PFSK-1 (cell line): ENCODE data around the gene ZNF134.
A peak's percentile ranks its signal among the peaks of the same experiment; 100 is the strongest.

Source experiments
- FOXP2 ChIP-seq: optimal IDR thresholded peaks from 2 replicates; pipeline ENCODE3; 2011; ENCODE audit warnings: borderline replicate concordance, control low read depth, inconsistent platforms; ENCODE audit not compliant: insufficient read depth; ENCODE audit errors: extremely low read length, extremely low read depth
- POLR2AphosphoS5 ChIP-seq: IDR thresholded peaks from 2 replicates; pipeline ENCODE4 v1.6.1; 2012; ENCODE audit warnings: low read depth, mild to moderate bottlenecking, control low read depth, low read length, moderate library complexity
- SIN3A ChIP-seq: IDR thresholded peaks from 2 replicates; pipeline ENCODE4 v1.6.1; 2012; ENCODE audit warnings: mild to moderate bottlenecking, low read length, moderate library complexity, borderline replicate concordance; ENCODE audit not compliant: insufficient read depth
- TAF1 ChIP-seq: IDR thresholded peaks from 2 replicates; pipeline ENCODE4 v1.6.1; 2012; ENCODE audit warnings: low read length, control low read depth, borderline replicate concordance; ENCODE audit not compliant: insufficient read depth
- TF ChIP-seq, protein P1 (sequence below), 2 experiments: IDR thresholded peaks; 2 replicates each; pipeline versions ENCODE4 v1.6.1 to v1.8.0; 2011 to 2012; ENCODE audit warnings: low read depth in 2 of 2, low read length in 2 of 2, control low read depth in 1 of 2, inconsistent platforms in 1 of 2, mild to moderate bottlenecking in 1 of 2, moderate library complexity in 1 of 2; ENCODE audit not compliant: insufficient read depth in 1 of 2

The ZNF134 gene

DNA sequence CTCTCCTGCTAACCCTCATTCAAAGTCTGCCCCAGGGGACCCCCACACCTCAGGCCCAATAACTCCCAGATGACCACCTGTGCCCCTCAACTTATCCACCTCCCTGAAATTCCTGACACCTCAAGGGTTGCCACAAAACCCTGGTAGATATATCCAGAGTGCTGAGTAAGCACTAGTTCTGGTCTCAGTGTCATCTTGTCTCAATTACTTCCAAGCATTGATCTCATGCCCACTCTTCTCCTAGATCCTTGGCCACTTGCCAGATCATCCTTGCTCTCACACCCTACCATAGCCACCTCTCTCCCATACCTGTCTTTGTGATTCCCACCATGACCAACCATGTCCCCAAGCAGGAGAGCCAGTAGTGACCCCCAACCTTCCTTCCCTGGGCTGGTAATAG is 37.4 kb upstream of the ZNF134 start:
- TF ChIP-seq FOXP2 (no peak), TAF1 (no peak), POLR2AphosphoS5 (no peak), SIN3A (no peak)
- TF ChIP-seq, protein P1, sequence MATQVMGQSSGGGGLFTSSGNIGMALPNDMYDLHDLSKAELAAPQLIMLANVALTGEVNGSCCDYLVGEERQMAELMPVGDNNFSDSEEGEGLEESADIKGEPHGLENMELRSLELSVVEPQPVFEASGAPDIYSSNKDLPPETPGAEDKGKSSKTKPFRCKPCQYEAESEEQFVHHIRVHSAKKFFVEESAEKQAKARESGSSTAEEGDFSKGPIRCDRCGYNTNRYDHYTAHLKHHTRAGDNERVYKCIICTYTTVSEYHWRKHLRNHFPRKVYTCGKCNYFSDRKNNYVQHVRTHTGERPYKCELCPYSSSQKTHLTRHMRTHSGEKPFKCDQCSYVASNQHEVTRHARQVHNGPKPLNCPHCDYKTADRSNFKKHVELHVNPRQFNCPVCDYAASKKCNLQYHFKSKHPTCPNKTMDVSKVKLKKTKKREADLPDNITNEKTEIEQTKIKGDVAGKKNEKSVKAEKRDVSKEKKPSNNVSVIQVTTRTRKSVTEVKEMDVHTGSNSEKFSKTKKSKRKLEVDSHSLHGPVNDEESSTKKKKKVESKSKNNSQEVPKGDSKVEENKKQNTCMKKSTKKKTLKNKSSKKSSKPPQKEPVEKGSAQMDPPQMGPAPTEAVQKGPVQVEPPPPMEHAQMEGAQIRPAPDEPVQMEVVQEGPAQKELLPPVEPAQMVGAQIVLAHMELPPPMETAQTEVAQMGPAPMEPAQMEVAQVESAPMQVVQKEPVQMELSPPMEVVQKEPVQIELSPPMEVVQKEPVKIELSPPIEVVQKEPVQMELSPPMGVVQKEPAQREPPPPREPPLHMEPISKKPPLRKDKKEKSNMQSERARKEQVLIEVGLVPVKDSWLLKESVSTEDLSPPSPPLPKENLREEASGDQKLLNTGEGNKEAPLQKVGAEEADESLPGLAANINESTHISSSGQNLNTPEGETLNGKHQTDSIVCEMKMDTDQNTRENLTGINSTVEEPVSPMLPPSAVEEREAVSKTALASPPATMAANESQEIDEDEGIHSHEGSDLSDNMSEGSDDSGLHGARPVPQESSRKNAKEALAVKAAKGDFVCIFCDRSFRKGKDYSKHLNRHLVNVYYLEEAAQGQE (IDR thresholded peaks at IDR 0.05; ENCODE audit: insufficient read depth in 1 of 2, low read depth in 2 of 2, low read length in 2 of 2) = no peak

DNA sequence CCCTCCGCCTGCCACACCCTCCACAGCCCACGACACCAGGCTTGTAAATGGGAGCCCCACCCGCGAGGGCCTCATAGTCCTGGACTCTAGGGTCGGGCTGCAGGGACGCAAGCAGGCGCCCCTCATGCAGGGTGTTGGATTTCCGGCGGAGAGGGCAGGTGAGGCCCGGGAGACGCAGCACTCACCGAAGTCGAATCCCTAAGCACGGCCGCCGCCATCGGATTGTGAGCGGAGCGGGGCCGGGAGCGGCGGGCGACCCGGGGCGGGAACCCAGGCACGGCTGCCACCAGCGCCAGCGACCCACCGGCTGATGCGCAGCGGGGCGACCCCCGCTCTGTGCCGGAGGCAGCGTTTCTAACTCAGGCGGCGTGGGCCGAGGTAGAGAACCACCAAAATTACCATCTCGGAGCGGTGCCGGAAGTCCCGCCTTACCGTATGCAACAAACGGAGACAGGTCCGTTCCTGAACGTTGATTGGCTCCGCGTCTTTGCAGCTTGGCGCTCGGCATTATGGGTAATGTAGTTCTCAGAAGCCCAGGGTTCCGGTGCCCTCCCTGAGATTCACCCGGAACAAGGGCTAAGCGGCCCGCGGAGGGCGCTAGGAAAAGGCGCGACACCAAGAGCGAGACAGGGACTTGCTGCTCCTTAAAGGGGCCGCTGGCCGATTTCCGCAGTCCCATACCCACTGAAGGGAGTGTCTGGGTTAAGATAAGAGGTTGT is 35.4 kb upstream of the ZNF134 start, which contains the start of gene ZNF416:
ZNF416 (minus strand) TSS at position 425 of the 719 bp plus-strand sequence; CDS start at position 218, 207 bp downstream.
- peak; percentile 50; the same call in 1 of the 2 replicates for TF ChIP-seq POLR2AphosphoS5
- TF ChIP-seq, protein P1 (IDR thresholded peaks at IDR 0.05; ENCODE audit: insufficient read depth in 1 of 2, low read depth in 2 of 2, low read length in 2 of 2) = no peak
- no peak for TF ChIP-seq TAF1
- peak; percentile 15 for TF ChIP-seq FOXP2
- TF ChIP-seq SIN3A = no peak

DNA sequence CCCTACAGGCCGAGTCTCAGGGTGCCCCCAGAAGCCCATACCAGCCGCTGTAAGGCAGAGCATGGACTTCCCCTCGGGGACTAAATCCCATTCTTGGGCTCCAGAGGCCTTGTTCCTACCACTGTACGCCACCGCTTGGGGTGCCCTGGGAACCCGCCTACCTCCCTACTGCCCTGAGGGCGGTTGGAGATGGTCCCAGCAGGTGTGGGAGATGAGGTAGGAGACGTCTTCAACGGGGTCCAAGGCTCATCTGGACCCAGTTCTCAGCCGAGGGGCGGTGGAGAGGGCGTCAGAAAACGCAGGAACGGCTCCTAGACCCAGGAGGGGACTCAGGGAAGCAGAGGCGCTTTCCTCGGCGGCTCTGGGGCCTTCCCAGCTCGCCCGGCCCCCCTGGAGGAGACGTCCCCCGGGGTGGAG is 30.9 kb upstream of the ZNF134 start:
- TF ChIP-seq POLR2AphosphoS5 (no peak), FOXP2 (no peak), TAF1 (no peak)

DNA sequence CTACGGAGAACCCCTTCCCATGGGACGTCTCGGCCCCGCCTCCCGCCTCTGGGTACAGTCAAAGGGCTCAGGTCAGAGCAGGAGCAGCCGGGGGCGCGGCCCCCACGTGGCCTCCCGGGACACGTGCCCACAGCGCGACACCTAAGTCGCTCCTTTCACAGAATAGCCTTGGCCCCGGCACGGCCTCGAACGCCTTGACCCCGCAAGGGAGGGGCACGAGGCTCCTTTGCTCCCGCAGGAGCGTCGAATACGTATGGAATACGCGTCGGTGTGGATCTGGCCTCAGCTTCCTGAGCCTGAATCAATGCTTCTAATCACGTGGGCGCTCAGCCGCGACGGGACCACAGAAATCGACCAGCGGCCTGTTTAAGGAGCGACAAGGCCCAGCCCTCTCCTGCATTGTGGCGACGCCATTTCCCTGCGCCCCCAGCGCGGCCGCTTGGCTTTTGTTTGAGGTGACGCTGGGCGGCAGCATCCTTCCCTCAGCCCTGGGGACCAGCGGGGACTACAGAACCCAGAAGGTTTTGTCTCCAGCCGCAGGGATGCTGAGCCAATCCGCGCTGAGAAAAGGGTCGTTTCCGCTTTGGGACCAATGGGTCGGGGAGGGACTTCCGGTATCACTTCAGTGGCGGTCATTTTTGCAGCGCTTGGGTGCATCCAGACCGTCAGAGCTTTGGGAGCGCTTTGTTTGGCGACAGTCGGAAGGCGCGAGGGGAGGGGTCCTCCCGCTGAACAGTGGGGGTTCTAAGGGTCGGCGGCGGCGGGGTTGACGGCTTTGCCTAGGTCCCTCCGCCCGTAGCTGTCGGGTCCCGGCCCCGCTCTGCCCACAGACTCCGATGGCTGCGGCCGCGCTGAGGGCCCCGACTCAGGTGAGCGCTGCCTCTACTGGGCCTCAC is 30.3 kb upstream of the ZNF134 start, which contains the start of gene ZIK1:
ZIK1 (plus strand) TSS at position 625 of the 896 bp plus-strand sequence; CDS start at position 837, 212 bp downstream.
- peak; percentile 68; the same call in 1 of the 2 replicates for TF ChIP-seq TAF1
- TF ChIP-seq POLR2AphosphoS5 = no peak

DNA sequence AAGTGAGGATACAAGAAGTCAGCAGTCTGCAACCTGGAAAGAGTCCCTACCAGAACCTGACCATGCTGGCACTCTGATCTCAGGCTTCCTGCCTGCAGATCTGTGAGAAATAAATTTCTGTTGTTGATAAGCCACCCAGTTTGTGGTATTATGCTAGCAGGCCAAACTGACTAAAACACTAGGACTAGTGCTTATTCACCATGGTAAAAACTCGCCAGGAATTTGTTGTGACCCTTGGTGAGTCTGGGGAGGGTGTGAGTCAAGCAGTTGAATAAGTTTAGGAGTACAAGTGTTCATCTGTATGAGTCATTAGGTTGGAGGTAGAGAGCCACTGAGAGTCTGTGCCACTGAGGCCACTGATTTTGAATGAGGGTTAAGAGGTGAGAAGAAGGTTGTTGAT is 26.5 kb upstream of the ZNF134 start:
- TF ChIP-seq FOXP2 = no peak
- no peak for TF ChIP-seq TAF1
- TF ChIP-seq POLR2AphosphoS5 = no peak
- no peak for TF ChIP-seq SIN3A
- TF ChIP-seq, protein P1 (IDR thresholded peaks at IDR 0.05; ENCODE audit: insufficient read depth in 1 of 2, low read depth in 2 of 2, low read length in 2 of 2) = no peak

DNA sequence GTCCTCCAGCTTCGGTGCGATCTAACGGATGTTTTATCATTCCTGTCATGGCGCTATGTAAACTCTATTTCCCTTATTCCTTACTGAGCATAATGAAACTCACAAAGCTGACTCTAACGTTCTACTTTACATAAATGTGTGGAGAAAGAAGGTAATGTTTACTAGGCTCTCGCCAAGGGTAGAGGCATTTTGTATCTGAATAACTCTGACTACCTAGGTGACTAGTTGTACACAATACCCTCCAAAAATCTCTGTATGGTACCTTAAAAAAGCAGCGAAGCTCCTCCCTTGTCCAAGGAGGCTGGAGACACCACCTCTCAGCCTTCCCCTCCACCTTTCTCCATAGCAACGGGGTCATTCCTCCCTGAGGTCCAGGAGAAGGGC is 14.7 kb upstream of the ZNF134 start:
- TF ChIP-seq POLR2AphosphoS5 (no peak), TAF1 (no peak), SIN3A (no peak), FOXP2 (no peak)
- TF ChIP-seq, protein P1 (IDR thresholded peaks at IDR 0.05; ENCODE audit: insufficient read depth in 1 of 2, low read depth in 2 of 2, low read length in 2 of 2) = no peak
